ENCODE data around the gene LRRC25.
"Not testable (repeated sequence)": the region's sequence is repeated elsewhere in the genome, so short reads cannot be mapped to it uniquely, and the experiment has no call there.

The LRRC25 gene

DNA sequence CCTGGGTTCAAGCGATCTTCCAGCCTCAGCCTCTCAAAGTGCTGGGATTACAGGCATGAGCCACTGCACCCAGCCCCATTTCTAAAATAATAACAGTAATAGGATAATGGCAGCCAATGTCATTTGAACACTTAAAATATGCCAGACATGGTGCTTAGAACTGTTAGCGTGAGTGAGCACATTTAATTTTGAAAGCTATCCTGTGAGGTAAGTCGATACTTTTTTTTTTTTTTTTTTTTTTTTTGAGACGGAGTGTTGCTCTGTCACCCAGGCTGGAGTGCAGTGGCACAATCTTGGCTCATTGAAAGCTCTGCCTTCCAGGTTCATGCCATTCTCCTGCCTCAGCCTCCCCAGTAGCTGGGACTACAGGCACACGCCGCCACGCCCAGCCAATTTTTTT is 42.7 kb downstream of the LRRC25 start:
- H3K4me3 ChIP-seq (ENCODE audit: low read length); H3K9me3 ChIP-seq (replicated peaks; ENCODE audit: low read length); H3K27me3 ChIP-seq (ENCODE audit: control insufficient read depth, insufficient read depth, low read length); H3K9ac ChIP-seq (ENCODE audit: low read depth, low read length); H3K4me1 ChIP-seq (ENCODE audit: control insufficient read depth, insufficient read depth, low read length); H3K4me2 ChIP-seq (ENCODE audit: low read length): not testable (repeated sequence)
- H3K36me3 ChIP-seq (ENCODE audit: insufficient read depth, low read length): peaks cover 13% of the 10 kb centered on the region

- H3K4me2 ChIP-seq (ENCODE audit: low read length): no peak overlapping the region
- no peaks in the 10 kb centered on the region for H3K4me1 ChIP-seq (ENCODE audit: control insufficient read depth, insufficient read depth, low read length)
- H3K4me3 ChIP-seq (ENCODE audit: low read length): no peak overlapping the region
- no peaks in the 10 kb centered on the region for H3K27me3 ChIP-seq (ENCODE audit: control insufficient read depth, insufficient read depth, low read length)
- no peak overlapping the region for H3K9ac ChIP-seq (ENCODE audit: low read depth, low read length)
- no peaks in the 10 kb centered on the region for H3K9me3 ChIP-seq (replicated peaks; ENCODE audit: low read length)
- H3K36me3 ChIP-seq (ENCODE audit: insufficient read depth, low read length): peaks cover 13% of the 10 kb centered on the region
Observed at GRCh38 chr19:18353378-18354005, 43.9 kb downstream of the LRRC25 start.

DNA sequence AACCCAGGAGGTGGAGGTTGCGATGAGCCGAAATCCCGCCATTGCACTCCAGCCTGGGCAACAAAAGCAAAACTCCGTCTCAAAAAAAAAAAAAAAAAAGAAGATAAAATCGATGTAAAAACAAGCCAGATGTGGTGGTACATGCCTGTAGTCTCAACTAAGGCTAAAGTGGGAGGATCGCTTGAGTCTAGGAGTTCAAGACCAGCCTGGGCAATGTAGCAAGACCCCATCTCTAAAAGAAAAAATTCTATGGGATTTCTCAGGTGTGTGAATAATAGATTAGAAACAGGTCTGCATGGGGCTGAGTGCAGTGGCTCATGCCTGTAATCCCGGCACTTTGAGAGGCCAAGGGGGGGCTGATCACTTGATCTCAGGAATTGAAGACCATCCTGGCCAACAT is 45.9 kb downstream of the LRRC25 start:
- no peak overlapping the region for H3K4me3 ChIP-seq (ENCODE audit: low read length)
- H3K4me1 ChIP-seq (ENCODE audit: control insufficient read depth, insufficient read depth, low read length): no peaks in the 10 kb centered on the region
- peaks cover 3% of the 10 kb centered on the region for H3K36me3 ChIP-seq (ENCODE audit: insufficient read depth, low read length)
- no peak overlapping the region for H3K4me2 ChIP-seq (ENCODE audit: low read length)
- H3K9ac ChIP-seq (ENCODE audit: low read depth, low read length): no peak overlapping the region
- H3K27me3 ChIP-seq (ENCODE audit: control insufficient read depth, insufficient read depth, low read length): no peaks in the 10 kb centered on the region
- H3K9me3 ChIP-seq (replicated peaks; ENCODE audit: low read length): no peaks in the 10 kb centered on the region

DNA sequence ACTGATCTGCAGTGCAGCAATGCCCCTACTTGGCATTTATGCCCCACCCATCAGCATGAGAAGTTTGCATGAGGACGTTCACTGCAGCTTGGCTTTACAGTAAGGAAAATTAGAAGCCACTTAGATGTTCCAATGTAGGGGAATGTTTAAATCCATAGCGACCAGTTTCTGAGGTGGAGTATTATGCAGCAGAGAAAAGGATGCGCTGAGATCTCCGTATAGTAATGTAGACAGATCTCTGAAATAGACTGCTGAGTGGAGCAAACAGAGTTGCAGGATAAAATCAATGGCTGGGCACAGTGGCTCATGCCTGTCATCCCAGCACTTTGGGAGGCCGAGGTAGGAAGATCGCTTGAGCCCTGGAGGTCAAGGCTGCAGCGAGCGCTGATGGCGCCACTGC is 46.9 kb downstream of the LRRC25 start:
- Histone ChIP-seq H3K27me3 (ENCODE audit: control insufficient read depth, insufficient read depth, low read length) (no peaks in the 10 kb centered on the region), H3K9me3 (replicated peaks; ENCODE audit: low read length) (no peaks in the 10 kb centered on the region), H3K9ac (ENCODE audit: low read depth, low read length) (no peak overlapping the region)

DNA sequence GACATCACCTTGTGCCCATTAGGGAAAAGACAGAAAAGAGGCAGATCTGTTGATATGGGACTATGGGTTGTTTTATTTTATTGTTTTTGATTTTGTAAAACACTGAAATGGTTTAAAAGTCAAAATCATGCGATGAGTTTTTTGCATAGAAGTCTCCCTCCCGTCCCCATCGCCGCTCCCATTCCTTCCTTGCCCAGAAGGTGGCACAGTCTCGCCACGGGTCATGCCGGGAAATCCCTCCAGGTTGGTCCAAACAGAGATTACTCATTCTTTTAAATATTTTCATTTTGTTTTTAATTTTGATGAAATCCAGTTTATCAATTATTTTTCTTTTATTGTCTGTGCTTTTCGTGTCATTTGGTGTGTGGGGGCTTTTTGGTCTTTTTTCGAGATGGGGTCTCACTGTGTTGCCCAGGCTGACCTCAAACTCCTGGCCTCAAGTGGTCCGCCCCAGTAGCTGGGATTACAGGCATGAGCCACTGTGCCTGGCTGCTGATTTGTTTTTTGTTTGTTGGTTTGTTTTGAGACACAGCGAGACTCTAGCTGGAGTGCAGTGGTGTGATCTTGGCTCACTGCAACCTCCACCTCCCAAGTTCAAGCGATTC is 47.8 kb downstream of the LRRC25 start:
- Histone ChIP-seq H3K27me3 (ENCODE audit: control insufficient read depth, insufficient read depth, low read length) (no peaks in the 10 kb centered on the region), H3K36me3 (ENCODE audit: insufficient read depth, low read length) (no peaks in the 10 kb centered on the region), H3K4me2 (ENCODE audit: low read length) (no peak overlapping the region), H3K4me1 (ENCODE audit: control insufficient read depth, insufficient read depth, low read length) (no peaks in the 10 kb centered on the region), H3K9ac (ENCODE audit: low read depth, low read length) (no peak overlapping the region), H3K4me3 (ENCODE audit: low read length) (no peak overlapping the region), H3K9me3 (replicated peaks; ENCODE audit: low read length) (no peaks in the 10 kb centered on the region)

More for the DNA sequence above, 46.9 kb downstream of the LRRC25 start:
- Histone ChIP-seq H3K4me1 (ENCODE audit: control insufficient read depth, insufficient read depth, low read length) (no peaks in the 10 kb centered on the region), H3K4me3 (ENCODE audit: low read length) (no peak overlapping the region), H3K36me3 (ENCODE audit: insufficient read depth, low read length) (no peaks in the 10 kb centered on the region), H3K4me2 (ENCODE audit: low read length) (no peak overlapping the region)

GRCh38 chr19:18348818-18349339 is 48.5 kb downstream of the LRRC25 start:
- H3K4me1 ChIP-seq (ENCODE audit: control insufficient read depth, insufficient read depth, low read length); H3K9ac ChIP-seq (ENCODE audit: low read depth, low read length); H3K4me2 ChIP-seq (ENCODE audit: low read length): not testable (repeated sequence)

GRCh38 chr19:18348171-18348570 is 49.3 kb downstream of the LRRC25 start:
- H3K27me3 ChIP-seq (ENCODE audit: control insufficient read depth, insufficient read depth, low read length): no peaks in the 10 kb centered on the region
- H3K4me3 ChIP-seq (ENCODE audit: low read length): no peak overlapping the region
- no peaks in the 10 kb centered on the region for H3K9me3 ChIP-seq (replicated peaks; ENCODE audit: low read length)
- no peaks in the 10 kb centered on the region for H3K4me1 ChIP-seq (ENCODE audit: control insufficient read depth, insufficient read depth, low read length)
- no peak overlapping the region for H3K9ac ChIP-seq (ENCODE audit: low read depth, low read length)
- no peak overlapping the region for H3K4me2 ChIP-seq (ENCODE audit: low read length)
- no peaks in the 10 kb centered on the region for H3K36me3 ChIP-seq (ENCODE audit: insufficient read depth, low read length)

More at GRCh38 chr19:18348818-18349339, 48.5 kb downstream of the LRRC25 start:
- H3K36me3 ChIP-seq (ENCODE audit: insufficient read depth, low read length); H3K4me3 ChIP-seq (ENCODE audit: low read length); H3K27me3 ChIP-seq (ENCODE audit: control insufficient read depth, insufficient read depth, low read length); H3K9me3 ChIP-seq (replicated peaks; ENCODE audit: low read length): not testable (repeated sequence)

DNA sequence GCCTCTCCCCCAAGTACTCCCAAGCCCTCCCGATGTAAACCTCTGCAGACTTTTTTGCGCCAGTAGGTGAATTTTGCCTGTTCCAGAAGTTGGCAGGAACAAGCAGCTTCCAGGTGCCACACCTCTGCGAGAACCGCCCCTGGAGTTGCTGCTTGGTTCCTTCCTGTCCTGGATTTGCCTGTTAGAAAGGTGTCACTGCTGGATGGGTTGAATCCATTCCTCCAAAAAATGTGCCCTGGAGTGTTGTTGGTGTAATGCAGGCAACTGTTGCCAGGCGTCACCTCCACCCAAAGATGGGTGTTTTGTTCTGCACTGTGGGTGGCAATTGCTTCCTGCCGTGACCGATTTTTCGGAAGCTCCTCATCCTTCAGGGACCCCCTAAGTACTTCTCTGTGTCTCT is 51.3 kb downstream of the LRRC25 start:
- Histone ChIP-seq H3K4me3 (ENCODE audit: low read length) (no peak overlapping the region), H3K9ac (ENCODE audit: low read depth, low read length) (no peak overlapping the region), H3K4me2 (ENCODE audit: low read length) (no peak overlapping the region), H3K36me3 (ENCODE audit: insufficient read depth, low read length) (no peaks in the 10 kb centered on the region), H3K4me1 (ENCODE audit: control insufficient read depth, insufficient read depth, low read length) (peaks cover 5% of the 10 kb centered on the region), H3K27me3 (ENCODE audit: control insufficient read depth, insufficient read depth, low read length) (no peaks in the 10 kb centered on the region), H3K9me3 (replicated peaks; ENCODE audit: low read length) (no peaks in the 10 kb centered on the region)

DNA sequence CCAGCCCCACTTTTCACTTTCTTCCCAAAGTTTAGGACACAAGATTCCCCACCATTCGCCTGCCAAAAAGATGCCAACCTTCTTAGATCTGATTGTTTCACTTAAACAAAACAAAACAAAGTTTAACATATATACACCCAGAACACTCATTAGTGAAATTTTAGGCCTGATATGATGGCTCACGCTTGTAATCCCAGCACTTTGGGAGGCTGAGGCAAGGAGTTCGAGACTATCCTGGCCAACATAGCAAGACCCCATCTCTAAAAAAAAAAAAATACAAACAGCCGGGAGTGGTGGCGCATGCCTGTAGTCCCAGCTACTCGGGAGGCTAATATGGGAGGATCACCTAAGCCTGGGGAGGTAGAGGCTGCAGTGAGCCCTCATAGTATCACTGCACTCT is 52.1 kb downstream of the LRRC25 start:
- H3K36me3 ChIP-seq (ENCODE audit: insufficient read depth, low read length): no peaks in the 10 kb centered on the region
- no peak overlapping the region for H3K4me2 ChIP-seq (ENCODE audit: low read length)
- peaks cover 9% of the 10 kb centered on the region for H3K4me1 ChIP-seq (ENCODE audit: control insufficient read depth, insufficient read depth, low read length)
- H3K9ac ChIP-seq (ENCODE audit: low read depth, low read length): no peak overlapping the region
- H3K9me3 ChIP-seq (replicated peaks; ENCODE audit: low read length): no peaks in the 10 kb centered on the region
- H3K27me3 ChIP-seq (ENCODE audit: control insufficient read depth, insufficient read depth, low read length): no peaks in the 10 kb centered on the region
- no peak overlapping the region for H3K4me3 ChIP-seq (ENCODE audit: low read length)

- Histone ChIP-seq H3K4me2 (ENCODE audit: low read length) (no peak overlapping the region), H3K36me3 (ENCODE audit: insufficient read depth, low read length) (no peaks in the 10 kb centered on the region), H3K4me1 (ENCODE audit: control insufficient read depth, insufficient read depth, low read length) (peaks cover 16% of the 10 kb centered on the region), H3K27me3 (ENCODE audit: control insufficient read depth, insufficient read depth, low read length) (no peaks in the 10 kb centered on the region), H3K4me3 (ENCODE audit: low read length) (no peak overlapping the region), H3K9ac (ENCODE audit: low read depth, low read length) (no peak overlapping the region), H3K9me3 (replicated peaks; ENCODE audit: low read length) (no peaks in the 10 kb centered on the region)
Observed at GRCh38 chr19:18344582-18344950, 52.9 kb downstream of the LRRC25 start.

DNA sequence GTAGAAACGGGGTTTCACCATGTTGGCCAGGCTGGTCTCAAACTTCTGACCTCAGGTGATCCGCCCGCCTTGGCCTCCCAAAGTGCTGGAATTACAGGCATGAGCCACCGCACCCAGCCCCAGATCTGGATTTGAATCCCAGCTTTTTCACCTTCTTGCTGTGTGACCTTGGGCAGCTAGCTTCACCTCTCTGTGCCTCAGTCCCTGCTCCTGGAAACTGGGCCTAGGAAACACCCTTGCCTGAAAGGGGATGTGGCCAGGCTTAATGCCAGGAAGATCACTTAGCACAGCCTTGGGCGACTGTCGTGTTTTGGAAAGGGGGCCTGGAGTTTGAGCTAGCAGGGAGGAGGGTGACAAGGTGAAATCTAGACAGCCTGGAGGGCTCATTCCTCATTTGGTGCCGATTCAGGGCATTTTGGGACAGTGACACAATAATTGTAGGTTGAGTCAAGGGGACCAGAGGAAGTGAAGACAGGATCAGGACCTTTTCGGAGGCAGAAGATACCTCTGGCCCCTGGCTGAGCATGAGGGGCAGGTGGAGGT is 55.3 kb downstream of the LRRC25 start:
- H3K4me1 ChIP-seq (ENCODE audit: control insufficient read depth, insufficient read depth, low read length): peaks cover 16% of the 10 kb centered on the region
- H3K4me2 ChIP-seq (ENCODE audit: low read length): no peak overlapping the region
- no peak overlapping the region for H3K4me3 ChIP-seq (ENCODE audit: low read length)
- no peaks in the 10 kb centered on the region for H3K36me3 ChIP-seq (ENCODE audit: insufficient read depth, low read length)
- no peak overlapping the region for H3K9ac ChIP-seq (ENCODE audit: low read depth, low read length)
- H3K27me3 ChIP-seq (ENCODE audit: control insufficient read depth, insufficient read depth, low read length): peaks cover 9% of the 10 kb centered on the region
- no peaks in the 10 kb centered on the region for H3K9me3 ChIP-seq (replicated peaks; ENCODE audit: low read length)
